Muscle layer of colon (tissue), 2 donors: ENCODE measurements around the gene ZBTB1.

Source experiments
- H3K27ac ChIP-seq: one replicate; pipeline ENCODE4 v1.7.0; 2013; ENCODE audit warnings: low read depth, mild to moderate bottlenecking, low read length, moderate library complexity
- H3K27me3 ChIP-seq, 2 donors: one replicate each; pipeline ENCODE4 v1.7.0; 2013; ENCODE audit warnings: low read length in 2 of 2, mild to moderate bottlenecking in 2 of 2; ENCODE audit not compliant: insufficient read depth in 2 of 2, control insufficient read depth in 1 of 2
- H3K36me3 ChIP-seq: one replicate; pipeline ENCODE4 v1.7.0; 2013; ENCODE audit warnings: mild to moderate bottlenecking, low read length; ENCODE audit not compliant: insufficient read depth
- H3K4me1 ChIP-seq: one replicate; pipeline ENCODE4 v1.7.0; 2013; ENCODE audit warnings: mild to moderate bottlenecking, low read length; ENCODE audit not compliant: insufficient read depth
- H3K4me3 ChIP-seq, 2 donors: one replicate each; pipeline ENCODE4 v1.7.0; 2013; ENCODE audit warnings: low read length in 2 of 2, low read depth in 1 of 2, mild to moderate bottlenecking in 1 of 2, moderate library complexity in 1 of 2
- H3K9ac ChIP-seq: one replicate; pipeline ENCODE4 v1.7.0; 2013; ENCODE audit warnings: low read length
- H3K9me3 ChIP-seq: one replicate; pipeline ENCODE4 v1.7.0; 2013; ENCODE audit warnings: mild to moderate bottlenecking, low read length
- donor health status: abdominal sarcoma.
- donor health status: Adenocarcinoma of cecum.

The ZBTB1 gene

DNA sequence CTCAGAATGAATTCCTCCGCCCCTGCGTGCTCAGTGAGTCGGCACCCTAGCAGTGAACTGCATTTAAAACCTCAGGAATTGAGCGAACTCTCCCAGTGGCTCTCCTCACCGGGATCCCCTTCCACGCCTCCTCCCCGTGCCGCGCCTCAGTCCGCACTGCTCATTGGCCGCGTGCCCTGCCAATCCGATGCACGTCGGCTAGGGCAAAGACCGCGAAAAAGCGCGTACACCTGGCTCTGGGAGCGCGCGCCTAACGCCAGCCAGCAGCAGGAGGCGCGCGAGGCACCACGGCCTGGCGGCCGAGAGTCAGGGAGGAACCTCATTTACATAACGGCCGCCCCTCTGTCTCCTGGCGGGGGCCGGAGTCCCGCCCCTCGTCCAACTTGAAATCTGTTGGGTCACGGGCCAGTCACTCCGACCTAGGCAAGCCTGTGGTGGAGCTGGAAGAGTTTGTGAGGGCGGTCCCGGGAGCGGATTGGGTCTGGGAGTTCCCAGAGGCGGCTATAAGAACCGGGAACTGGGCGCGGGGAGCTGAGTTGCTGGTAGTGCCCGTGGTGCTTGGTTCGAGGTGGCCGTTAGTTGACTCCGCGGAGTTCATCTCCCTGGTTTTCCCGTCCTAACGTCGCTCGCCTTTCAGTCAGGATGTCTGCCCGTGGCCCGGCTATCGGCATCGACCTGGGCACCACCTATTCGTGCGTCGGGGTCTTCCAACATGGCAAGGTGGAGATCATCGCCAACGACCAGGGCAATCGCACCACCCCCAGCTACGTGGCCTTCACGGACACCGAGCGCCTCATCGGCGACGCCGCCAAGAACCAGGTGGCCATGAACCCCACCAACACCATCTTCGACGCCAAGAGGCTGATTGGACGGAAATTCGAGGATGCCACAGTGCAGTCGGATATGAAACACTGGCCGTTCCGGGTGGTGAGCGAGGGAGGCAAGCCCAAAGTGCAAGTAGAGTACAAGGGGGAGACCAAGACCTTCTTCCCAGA is 35.9 kb downstream of the ZBTB1 start, which contains the start of gene HSPA2:
HSPA2 (plus strand) TSS at position 534 of the 995 bp plus-strand sequence; CDS start at position 643, 109 bp downstream.
- peaks cover 4% of the 10 kb centered on the region for H3K4me1 ChIP-seq
- no peaks in the 10 kb centered on the region for H3K9me3 ChIP-seq
- H3K27me3 ChIP-seq = no peaks in the 10 kb centered on the region
- peak within 1 kb of the TSS; percentile 82 for H3K27ac ChIP-seq
- H3K4me3 ChIP-seq = peak within 1 kb of the TSS; percentile 67 to 90
- peak within 1 kb of the TSS; percentile 60 for H3K9ac ChIP-seq
- no peaks in the 10 kb centered on the region for H3K36me3 ChIP-seq

DNA sequence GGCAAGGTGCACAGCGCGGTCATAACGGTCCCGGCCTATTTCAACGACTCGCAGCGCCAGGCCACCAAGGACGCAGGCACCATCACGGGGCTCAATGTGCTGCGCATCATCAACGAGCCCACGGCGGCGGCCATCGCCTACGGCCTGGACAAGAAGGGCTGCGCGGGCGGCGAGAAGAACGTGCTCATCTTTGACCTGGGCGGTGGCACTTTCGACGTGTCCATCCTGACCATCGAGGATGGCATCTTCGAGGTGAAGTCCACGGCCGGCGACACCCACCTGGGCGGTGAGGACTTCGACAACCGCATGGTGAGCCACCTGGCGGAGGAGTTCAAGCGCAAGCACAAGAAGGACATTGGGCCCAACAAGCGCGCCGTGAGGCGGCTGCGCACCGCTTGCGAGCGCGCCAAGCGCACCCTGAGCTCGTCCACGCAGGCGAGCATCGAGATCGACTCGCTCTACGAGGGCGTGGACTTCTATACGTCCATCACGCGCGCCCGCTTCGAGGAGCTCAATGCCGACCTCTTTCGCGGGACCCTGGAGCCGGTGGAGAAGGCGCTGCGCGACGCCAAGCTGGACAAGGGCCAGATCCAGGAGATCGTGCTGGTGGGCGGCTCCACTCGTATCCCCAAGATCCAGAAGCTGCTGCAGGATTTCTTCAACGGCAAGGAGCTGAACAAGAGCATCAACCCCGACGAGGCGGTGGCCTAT is 36.8 kb downstream of the ZBTB1 start:
- Histone ChIP-seq H3K36me3 (no peaks in the 10 kb centered on the region), H3K27me3 (no peaks in the 10 kb centered on the region), H3K27ac (peak overlapping the region; percentile 69), H3K4me3 (peak overlapping the region; percentile 67 to 90), H3K9ac (peak overlapping the region; percentile 73), H3K9me3 (no peaks in the 10 kb centered on the region), H3K4me1 (peaks cover 4% of the 10 kb centered on the region)

DNA sequence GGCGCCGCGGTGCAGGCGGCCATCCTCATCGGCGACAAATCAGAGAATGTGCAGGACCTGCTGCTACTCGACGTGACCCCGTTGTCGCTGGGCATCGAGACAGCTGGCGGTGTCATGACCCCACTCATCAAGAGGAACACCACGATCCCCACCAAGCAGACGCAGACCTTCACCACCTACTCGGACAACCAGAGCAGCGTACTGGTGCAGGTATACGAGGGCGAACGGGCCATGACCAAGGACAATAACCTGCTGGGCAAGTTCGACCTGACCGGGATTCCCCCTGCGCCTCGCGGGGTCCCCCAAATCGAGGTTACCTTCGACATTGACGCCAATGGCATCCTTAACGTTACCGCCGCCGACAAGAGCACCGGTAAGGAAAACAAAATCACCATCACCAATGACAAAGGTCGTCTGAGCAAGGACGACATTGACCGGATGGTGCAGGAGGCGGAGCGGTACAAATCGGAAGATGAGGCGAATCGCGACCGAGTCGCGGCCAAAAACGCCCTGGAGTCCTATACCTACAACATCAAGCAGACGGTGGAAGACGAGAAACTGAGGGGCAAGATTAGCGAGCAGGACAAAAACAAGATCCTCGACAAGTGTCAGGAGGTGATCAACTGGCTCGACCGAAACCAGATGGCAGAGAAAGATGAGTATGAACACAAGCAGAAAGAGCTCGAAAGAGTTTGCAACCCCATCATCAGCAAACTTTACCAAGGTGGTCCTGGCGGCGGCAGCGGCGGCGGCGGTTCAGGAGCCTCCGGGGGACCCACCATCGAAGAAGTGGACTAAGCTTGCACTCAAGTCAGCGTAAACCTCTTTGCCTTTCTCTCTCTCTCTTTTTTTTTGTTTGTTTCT is 37.6 kb downstream of the ZBTB1 start:
- Histone ChIP-seq H3K4me1 (peaks cover 4% of the 10 kb centered on the region), H3K4me3 (peak overlapping the region; percentile 67 to 90), H3K27me3 (no peaks in the 10 kb centered on the region), H3K9me3 (no peaks in the 10 kb centered on the region), H3K27ac (peak overlapping the region; percentile 69), H3K36me3 (no peaks in the 10 kb centered on the region), H3K9ac (peak overlapping the region; percentile 73)

DNA sequence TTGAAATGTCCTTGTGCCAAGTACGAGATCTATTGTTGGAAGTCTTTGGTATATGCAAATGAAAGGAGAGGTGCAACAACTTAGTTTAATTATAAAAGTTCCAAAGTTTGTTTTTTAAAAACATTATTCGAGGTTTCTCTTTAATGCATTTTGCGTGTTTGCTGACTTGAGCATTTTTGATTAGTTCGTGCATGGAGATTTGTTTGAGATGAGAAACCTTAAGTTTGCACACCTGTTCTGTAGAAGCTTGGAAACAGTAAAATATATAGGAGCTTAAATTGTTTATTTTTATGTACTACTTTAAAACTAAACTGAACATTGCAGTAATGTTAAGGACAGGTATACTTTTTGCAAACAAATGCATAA is 38.2 kb downstream of the ZBTB1 start:
- H3K9me3 ChIP-seq = no peaks in the 10 kb centered on the region
- H3K27me3 ChIP-seq = no peaks in the 10 kb centered on the region
- peaks cover 4% of the 10 kb centered on the region for H3K4me1 ChIP-seq
- peak overlapping the region; percentile 69 for H3K27ac ChIP-seq
- H3K36me3 ChIP-seq = no peaks in the 10 kb centered on the region
- peak overlapping the region; percentile 67 to 90 for H3K4me3 ChIP-seq
- peak overlapping the region; percentile 16 for H3K9ac ChIP-seq

DNA sequence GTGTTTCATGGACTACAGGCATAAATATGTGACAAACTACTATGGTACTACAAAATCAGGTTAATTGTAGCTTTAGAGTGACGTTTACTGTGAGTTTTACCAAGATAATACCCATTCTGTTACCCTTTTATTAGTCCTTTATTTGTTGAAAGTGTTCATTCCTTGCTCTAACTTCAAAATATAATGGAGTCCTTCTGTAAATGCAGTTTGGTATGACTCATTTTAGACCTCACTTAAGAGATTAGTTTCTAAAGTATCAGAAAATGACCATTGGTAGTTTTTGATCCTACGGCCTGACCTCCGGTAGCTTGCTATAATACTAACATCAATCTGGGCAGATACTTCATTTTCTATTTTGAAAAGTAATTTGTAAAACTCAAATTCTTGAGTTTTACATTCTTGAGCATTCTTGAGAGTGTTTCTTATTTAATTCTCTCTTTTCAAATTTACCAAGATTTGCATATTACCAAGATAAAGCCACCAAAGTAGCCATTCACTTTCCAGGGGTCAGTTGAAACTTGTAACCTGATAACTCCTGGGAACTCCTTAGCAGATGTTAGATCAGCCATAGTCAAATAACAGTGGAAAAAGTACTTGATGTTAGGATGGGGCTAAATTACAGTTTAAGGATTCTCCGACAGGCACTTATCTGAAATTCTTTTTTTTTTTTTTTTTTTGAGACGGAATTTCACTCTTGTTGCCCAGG is 40.2 kb downstream of the ZBTB1 start:
- Histone ChIP-seq H3K9me3 (no peaks in the 10 kb centered on the region), H3K4me1 (peaks cover 8% of the 10 kb centered on the region), H3K27me3 (no peaks in the 10 kb centered on the region), H3K4me3 (peak overlapping the region in 1 of 2 donors; percentile 32), H3K27ac (no peak overlapping the region), H3K36me3 (no peaks in the 10 kb centered on the region), H3K9ac (no peak overlapping the region)

DNA sequence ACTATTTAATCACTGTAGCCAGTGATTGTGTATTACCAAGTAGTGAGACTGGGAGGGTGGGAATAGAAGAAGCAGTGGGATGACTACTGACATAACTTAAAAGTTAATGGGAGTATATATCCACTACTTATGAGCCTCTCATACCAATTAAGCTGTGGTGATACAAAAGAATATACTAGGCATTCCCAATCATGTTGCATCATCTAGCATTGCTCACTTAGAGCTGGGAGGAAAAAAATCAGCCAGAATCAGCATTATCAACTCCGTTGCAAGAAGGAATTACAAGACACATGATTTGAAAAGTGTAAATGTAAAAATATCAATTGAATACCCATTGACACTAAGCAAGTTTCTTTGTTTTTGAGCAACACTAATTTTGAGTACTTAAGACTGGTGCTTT is 44.4 kb downstream of the ZBTB1 start:
- H3K27me3 ChIP-seq = no peaks in the 10 kb centered on the region
- no peak overlapping the region for H3K4me3 ChIP-seq
- H3K9me3 ChIP-seq = no peaks in the 10 kb centered on the region
- no peak overlapping the region for H3K9ac ChIP-seq
- H3K36me3 ChIP-seq = no peaks in the 10 kb centered on the region
- no peak overlapping the region for H3K27ac ChIP-seq
- peaks cover 13% of the 10 kb centered on the region for H3K4me1 ChIP-seq

DNA sequence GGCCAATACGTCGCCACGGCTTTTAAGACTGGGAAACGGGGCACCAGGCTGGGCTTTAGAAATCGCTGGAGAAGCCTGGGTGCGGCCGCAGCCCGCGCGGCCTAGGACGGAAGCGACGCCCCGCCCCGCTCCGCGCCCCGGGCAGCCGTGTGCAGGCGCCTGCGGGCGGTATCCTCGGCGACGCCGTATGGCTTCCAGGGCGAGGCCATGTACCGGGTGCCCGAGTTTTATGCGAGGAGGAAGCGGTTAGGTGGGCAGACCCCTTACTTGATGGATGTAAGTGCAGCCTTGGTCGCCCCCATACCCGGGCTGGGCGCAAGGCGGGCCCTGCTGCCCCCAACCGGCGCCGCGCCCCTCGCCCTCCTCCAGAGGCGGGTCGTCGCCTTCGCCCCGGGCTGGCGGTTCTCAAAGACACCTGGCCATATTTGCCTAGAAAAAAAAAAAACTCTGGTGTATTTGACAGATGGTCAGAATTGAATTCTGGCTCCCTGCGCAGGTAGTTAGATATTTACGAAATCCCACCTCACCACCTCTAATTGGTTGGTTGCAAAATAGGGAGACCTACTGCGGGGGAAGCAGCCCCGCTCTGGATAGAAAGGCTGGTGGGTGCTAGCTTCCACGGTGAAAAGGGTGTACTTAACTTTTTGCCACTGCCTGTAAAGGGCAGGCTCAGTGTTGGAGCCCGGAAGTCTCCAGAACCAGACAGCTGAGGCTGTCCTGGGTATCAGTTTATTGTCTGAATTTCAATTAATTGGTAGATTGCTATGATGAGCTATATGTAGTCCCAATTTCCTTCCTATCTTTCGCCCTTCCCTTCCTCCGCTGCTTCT is 45.4 kb downstream of the ZBTB1 start, which contains the start of gene PPP1R36:
PPP1R36 (plus strand) TSS at position 171 of the 830 bp plus-strand sequence; CDS start at position 208, 37 bp downstream.
- Histone ChIP-seq H3K27me3 (no peaks in the 10 kb centered on the region), H3K4me3 (peak within 1 kb of the TSS; percentile 12 to 24), H3K36me3 (no peaks in the 10 kb centered on the region), H3K4me1 (peaks cover 13% of the 10 kb centered on the region), H3K9ac (no peak within 1 kb of the TSS), H3K9me3 (no peaks in the 10 kb centered on the region), H3K27ac (peak within 1 kb of the TSS; percentile 43)

DNA sequence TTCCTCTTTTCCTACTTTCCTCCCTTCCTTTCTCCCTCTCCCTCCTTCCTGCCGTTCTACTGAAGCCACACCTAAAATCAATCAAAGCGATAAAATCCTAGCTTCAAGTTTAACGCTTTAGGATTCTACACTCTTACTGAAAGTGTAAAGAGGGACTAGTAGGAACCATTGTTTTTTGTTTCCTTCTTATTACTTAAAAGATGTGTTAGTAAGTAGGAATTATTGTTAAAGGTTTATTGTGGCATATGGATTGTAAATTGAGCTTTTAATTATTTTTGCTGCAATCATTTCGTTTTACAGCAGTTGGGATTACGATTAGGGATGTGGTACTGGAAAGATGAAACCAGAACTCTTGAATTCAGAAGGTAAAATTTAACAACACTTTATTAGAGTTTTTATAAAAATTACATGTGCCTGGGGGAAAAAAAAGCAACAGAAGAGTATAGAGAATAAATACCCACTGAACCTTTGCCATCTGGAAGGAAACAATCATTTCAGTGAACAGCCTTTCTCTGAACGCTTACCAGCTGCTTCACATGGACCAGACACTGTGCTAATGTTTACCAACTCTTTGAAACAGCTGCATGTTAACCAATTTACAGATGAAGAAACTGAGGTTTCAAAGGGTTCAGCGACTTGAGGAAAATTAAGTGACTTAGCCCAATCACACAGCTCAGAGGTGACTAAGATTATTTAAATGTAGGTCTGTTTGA is 46.2 kb downstream of the ZBTB1 start:
- Histone ChIP-seq H3K9ac (no peak overlapping the region), H3K27me3 (no peaks in the 10 kb centered on the region), H3K4me1 (peaks cover 13% of the 10 kb centered on the region), H3K27ac (no peak overlapping the region), H3K4me3 (no peak overlapping the region), H3K9me3 (no peaks in the 10 kb centered on the region), H3K36me3 (no peaks in the 10 kb centered on the region)

DNA sequence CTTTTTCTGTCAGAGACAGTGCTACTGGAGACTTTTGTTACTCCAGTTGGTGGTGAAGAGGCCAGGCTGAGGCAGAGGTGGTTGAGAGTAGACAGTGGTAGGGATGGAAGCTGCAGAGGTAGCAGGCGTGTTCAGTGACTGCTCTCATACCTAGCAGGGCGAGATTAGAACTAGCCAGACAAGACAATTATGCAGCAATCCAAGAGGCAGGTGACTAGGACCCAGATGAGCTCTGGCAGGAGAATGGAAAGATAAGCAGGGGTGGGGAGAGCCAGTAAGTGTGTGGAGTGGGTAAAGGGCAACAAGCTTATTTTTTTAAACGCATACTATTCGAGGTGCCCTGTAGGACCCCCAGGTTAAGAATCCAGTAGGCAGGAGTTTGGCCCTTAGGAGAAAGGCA is 50.0 kb downstream of the ZBTB1 start:
- H3K27me3 ChIP-seq = no peaks in the 10 kb centered on the region
- H3K9ac ChIP-seq = no peak overlapping the region
- no peak overlapping the region for H3K27ac ChIP-seq
- no peaks in the 10 kb centered on the region for H3K9me3 ChIP-seq
- peaks cover 7% of the 10 kb centered on the region for H3K4me1 ChIP-seq
- no peaks in the 10 kb centered on the region for H3K36me3 ChIP-seq
- no peak overlapping the region for H3K4me3 ChIP-seq
